ENCODE results near the gene VIPR2. TPM values are rescaled to one million over a fixed set of nuclear protein-coding genes. Genes with fewer than 3 reads are reported as not detected.
"Not testable (repeated sequence)": the region's sequence is repeated elsewhere in the genome, so short reads cannot be mapped to it uniquely, and the experiment has no call there.

The VIPR2 gene
- total and polyA plus RNA-seq, 9 donors, result 6.7 to 11.3 (median 8.6) TPM

DNA sequence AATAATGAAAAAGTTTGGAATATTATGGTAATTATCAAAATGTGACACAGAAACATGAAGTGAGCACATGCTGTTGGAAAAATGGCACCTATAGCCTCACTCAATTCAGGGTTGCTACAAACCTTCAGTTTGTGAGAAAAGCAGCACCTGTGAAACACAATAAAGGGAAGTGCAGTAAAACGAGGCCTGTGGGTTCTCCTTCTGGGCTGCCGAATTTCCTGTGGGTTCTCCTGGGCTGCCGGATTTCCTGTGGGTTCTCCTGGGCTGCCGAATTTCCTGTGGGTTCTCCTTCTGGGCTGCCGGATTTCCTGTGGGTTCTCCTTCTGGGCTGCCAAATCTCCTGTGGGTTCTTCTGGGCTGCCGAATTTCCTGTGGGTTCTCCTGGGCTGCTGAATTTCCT is 30.4 kb upstream of the VIPR2 start:
- H3K9me3 ChIP-seq (replicated peaks; ENCODE audit: control insufficient read depth, low read depth, low read length); H3K4me3 ChIP-seq (ENCODE audit: low read length); DNase-seq; H3K36me3 ChIP-seq (ENCODE audit: control insufficient read depth, insufficient read depth, low read length); H3K27ac ChIP-seq (ENCODE audit: low read length); H3K4me1 ChIP-seq (ENCODE audit: control insufficient read depth, insufficient read depth, low read length); H3K27me3 ChIP-seq (ENCODE audit: control insufficient read depth, insufficient read depth, low read length): not testable (repeated sequence)
- WGBS (ENCODE audit: insufficient coverage), result 73% methylated on average over 5 of the region's 6 CpGs

DNA sequence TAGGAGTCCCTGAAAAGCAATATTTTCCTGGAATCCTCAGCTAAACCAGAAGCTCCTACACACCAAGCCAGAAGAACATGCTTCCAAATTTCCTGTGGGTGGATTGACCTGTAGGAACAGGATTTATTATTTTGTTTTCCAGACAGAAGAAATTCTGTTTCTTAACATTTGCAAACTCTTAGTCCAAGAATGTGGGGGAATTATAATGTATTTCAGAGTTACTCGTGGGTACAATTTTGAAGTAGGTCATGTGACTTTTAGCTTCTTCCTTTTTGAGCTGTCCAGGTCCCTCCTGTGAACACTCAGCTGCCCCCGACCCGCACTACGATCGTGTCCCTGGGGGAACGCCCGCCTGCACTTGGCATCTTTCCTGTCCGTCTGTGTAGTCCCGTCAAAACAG is 27.7 kb upstream of the VIPR2 start:
- DNase-seq, result peak; percentile 95
- no peaks in the 10 kb centered on the region for H3K36me3 ChIP-seq (ENCODE audit: control insufficient read depth, insufficient read depth, low read length)
- H3K9me3 ChIP-seq (replicated peaks; ENCODE audit: control insufficient read depth, low read depth, low read length), result peaks cover 5% of the 10 kb centered on the region
- 35% methylated on average over 9 of the region's 9 CpGs for WGBS (ENCODE audit: insufficient coverage)
- H3K27ac ChIP-seq (ENCODE audit: low read length), result peak overlapping the region; percentile 20
- no peak overlapping the region for H3K4me3 ChIP-seq (ENCODE audit: low read length)
- no peaks in the 10 kb centered on the region for H3K4me1 ChIP-seq (ENCODE audit: control insufficient read depth, insufficient read depth, low read length)
- no peaks in the 10 kb centered on the region for H3K27me3 ChIP-seq (ENCODE audit: control insufficient read depth, insufficient read depth, low read length)

DNA sequence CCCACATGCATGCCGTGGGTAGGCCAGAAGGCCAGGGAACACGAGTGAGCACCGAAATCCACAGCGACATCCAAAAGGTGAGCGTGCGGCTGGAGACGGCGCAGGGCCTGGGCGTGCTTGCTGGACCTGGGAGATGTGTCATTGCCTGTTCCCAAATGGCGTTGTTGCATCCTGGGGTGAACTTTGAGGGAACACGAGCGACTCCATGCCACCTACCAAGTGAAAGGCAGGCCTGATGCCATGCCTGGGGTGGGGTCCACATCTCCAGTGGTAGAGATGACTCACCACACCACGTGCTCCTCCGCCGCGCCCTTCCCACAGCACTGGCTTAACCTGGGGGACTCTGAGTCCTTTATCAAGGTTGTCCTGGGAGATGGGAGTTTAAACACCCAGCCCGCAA is 24.7 kb upstream of the VIPR2 start:
- H3K4me1 ChIP-seq (ENCODE audit: control insufficient read depth, insufficient read depth, low read length), result no peaks in the 10 kb centered on the region
- WGBS (ENCODE audit: insufficient coverage), result 87% methylated on average over 13 of the region's 17 CpGs

DNA sequence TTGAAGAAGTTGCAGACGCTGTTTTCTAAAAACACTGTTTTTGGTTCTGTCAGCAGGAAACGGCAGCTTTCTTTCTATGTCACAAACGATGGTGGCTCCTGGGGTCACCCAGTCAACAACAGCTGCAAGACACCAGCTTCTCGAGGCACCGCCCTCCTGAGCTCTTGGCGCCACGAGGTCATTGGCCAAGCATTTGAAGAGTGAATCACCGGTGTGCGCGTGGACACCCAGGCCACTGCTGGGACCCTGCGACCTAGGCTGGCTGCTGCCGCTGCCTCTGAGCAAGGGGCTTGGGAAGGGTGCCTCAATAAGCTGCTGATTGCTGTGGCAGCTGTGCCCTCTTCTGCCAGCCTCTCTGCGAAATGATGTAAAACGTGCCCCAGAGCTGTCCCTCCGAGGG is 22.5 kb upstream of the VIPR2 start:
- H3K4me3 ChIP-seq (ENCODE audit: low read length), result no peak overlapping the region
- H3K4me1 ChIP-seq (ENCODE audit: control insufficient read depth, insufficient read depth, low read length), result no peaks in the 10 kb centered on the region
- DNase-seq, result no peak
- 87% methylated on average over 12 of the region's 15 CpGs for WGBS (ENCODE audit: insufficient coverage)
- H3K27ac ChIP-seq (ENCODE audit: low read length), result no peak overlapping the region
- peaks cover 2% of the 10 kb centered on the region for H3K9me3 ChIP-seq (replicated peaks; ENCODE audit: control insufficient read depth, low read depth, low read length)
- no peaks in the 10 kb centered on the region for H3K27me3 ChIP-seq (ENCODE audit: control insufficient read depth, insufficient read depth, low read length)
- H3K36me3 ChIP-seq (ENCODE audit: control insufficient read depth, insufficient read depth, low read length), result no peaks in the 10 kb centered on the region

More for the DNA sequence above, 24.7 kb upstream of the VIPR2 start:
- Histone ChIP-seq H3K36me3 (ENCODE audit: control insufficient read depth, insufficient read depth, low read length) (no peaks in the 10 kb centered on the region), H3K27ac (ENCODE audit: low read length) (no peak overlapping the region), H3K27me3 (ENCODE audit: control insufficient read depth, insufficient read depth, low read length) (no peaks in the 10 kb centered on the region), H3K9me3 (replicated peaks; ENCODE audit: control insufficient read depth, low read depth, low read length) (peaks cover 4% of the 10 kb centered on the region), H3K4me3 (ENCODE audit: low read length) (no peak overlapping the region)
- no peak for DNase-seq

DNA sequence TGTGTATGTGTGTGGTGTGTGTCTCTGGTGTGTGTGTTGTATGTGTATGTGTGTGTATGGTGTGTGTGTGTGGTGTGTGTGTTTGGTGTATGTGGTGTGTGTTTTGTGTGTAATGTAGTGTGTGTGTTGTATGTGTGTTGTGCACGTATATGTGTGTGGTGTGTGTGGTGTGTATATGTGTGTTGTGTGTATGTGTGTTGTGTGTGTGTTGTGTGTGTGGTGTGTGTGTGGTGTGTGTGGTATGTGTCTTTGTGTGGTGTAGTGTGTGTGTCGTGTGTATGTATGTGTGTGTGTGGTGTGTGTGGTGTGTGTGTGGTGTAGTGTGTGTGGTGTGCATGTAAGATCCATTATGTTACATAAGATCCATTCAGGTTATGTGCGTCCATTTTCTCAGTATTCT is 21.9 kb upstream of the VIPR2 start:
- no peak overlapping the region for H3K4me3 ChIP-seq (ENCODE audit: low read length)
- no peaks in the 10 kb centered on the region for H3K27me3 ChIP-seq (ENCODE audit: control insufficient read depth, insufficient read depth, low read length)
- no peak overlapping the region for H3K27ac ChIP-seq (ENCODE audit: low read length)
- H3K36me3 ChIP-seq (ENCODE audit: control insufficient read depth, insufficient read depth, low read length), result no peaks in the 10 kb centered on the region
- no peak for DNase-seq
- WGBS (ENCODE audit: insufficient coverage), result 0% methylated on average over 1 of the region's 3 CpGs
- peaks cover 2% of the 10 kb centered on the region for H3K9me3 ChIP-seq (replicated peaks; ENCODE audit: control insufficient read depth, low read depth, low read length)
- no peaks in the 10 kb centered on the region for H3K4me1 ChIP-seq (ENCODE audit: control insufficient read depth, insufficient read depth, low read length)

DNA sequence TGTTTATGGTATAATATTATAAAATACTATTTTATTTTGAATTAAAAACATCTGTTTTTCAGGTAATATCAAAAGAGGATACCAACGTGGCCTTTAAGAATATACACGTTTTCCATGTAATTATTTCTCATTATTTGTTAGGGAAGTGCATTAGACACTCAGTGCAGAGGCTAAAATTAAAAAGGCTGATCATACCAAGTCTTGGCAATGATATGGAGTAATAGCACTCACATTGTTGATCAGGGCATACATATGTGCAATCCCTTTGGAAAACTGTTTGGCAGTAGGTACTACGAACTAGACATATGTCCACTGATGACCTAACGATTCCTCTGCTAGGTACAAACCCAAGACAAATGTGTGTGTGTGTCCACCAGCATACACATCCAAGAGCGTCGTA is 20.7 kb upstream of the VIPR2 start:
- no peaks in the 10 kb centered on the region for H3K36me3 ChIP-seq (ENCODE audit: control insufficient read depth, insufficient read depth, low read length)
- H3K4me3 ChIP-seq (ENCODE audit: low read length), result no peak overlapping the region
- H3K9me3 ChIP-seq (replicated peaks; ENCODE audit: control insufficient read depth, low read depth, low read length), result peaks cover 2% of the 10 kb centered on the region
- H3K4me1 ChIP-seq (ENCODE audit: control insufficient read depth, insufficient read depth, low read length), result no peaks in the 10 kb centered on the region
- no peaks in the 10 kb centered on the region for H3K27me3 ChIP-seq (ENCODE audit: control insufficient read depth, insufficient read depth, low read length)
- no peak for DNase-seq
- no peak overlapping the region for H3K27ac ChIP-seq (ENCODE audit: low read length)
- WGBS (ENCODE audit: insufficient coverage), result 72% methylated on average over 2 of the region's 6 CpGs

DNA sequence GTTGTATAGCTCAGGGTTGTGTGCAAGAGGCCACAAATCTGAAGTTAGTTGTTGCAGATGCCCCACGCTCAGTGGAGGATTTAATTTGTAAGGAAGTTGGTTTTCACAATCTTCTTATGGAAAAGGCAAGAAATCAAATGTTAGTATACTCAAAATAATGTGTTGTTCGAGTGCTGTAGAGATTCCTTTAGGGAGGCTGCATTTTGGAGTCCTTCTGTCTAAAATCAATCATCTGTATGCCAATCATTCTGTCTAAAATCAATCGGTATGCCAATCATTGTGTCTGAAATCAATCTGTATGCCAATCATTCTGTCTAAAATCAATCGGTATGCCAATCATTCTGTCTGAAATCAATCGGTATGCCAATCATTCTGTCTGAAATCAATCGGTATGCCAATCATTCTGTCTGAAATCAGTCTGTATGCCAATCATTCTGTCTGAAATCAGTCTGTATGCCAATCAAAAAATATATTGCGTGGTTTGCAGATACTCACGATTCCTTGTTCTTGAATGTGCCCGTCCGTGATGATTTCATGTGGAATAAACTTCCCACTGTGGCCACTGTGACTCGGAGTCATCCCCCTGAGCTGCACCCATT is 19.1 kb upstream of the VIPR2 start:
- WGBS (ENCODE audit: insufficient coverage), result no CpG with 5 or more reads among the region's 11 CpGs
- H3K4me3 ChIP-seq (ENCODE audit: low read length); H3K9me3 ChIP-seq (replicated peaks; ENCODE audit: control insufficient read depth, low read depth, low read length); H3K27ac ChIP-seq (ENCODE audit: low read length); H3K36me3 ChIP-seq (ENCODE audit: control insufficient read depth, insufficient read depth, low read length); H3K4me1 ChIP-seq (ENCODE audit: control insufficient read depth, insufficient read depth, low read length); DNase-seq; H3K27me3 ChIP-seq (ENCODE audit: control insufficient read depth, insufficient read depth, low read length): not testable (repeated sequence)

DNA sequence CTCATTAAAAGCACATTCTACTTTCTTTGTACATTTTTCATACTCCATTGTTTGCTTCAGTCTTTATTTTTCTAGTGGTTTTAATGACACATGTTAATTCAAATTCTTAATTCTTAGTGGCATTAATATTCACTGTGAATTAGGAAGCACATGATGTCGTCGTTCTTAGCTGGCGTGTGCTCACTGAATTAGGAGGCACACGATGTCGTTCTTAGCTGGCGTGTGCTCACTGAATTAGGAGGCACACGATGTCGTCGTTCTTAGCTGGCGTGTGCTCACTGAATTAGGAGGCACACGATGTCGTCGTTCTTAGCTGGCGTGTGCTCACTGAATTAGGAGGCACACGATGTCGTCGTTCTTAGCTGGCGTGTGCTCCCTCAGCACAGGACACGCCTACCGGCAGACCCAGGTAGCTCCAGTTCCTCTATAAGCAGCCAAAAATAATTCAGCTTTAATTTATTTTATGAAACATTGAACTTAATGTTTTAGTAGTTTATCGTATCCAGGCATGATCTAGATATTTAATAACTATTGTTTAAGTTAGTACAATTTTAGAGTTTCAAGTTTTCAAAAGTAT is 17.5 kb upstream of the VIPR2 start:
- not testable (repeated sequence) for H3K4me1 ChIP-seq (ENCODE audit: control insufficient read depth, insufficient read depth, low read length); H3K27ac ChIP-seq (ENCODE audit: low read length); DNase-seq; H3K4me3 ChIP-seq (ENCODE audit: low read length); H3K36me3 ChIP-seq (ENCODE audit: control insufficient read depth, insufficient read depth, low read length); H3K27me3 ChIP-seq (ENCODE audit: control insufficient read depth, insufficient read depth, low read length); H3K9me3 ChIP-seq (replicated peaks; ENCODE audit: control insufficient read depth, low read depth, low read length)
- WGBS (ENCODE audit: insufficient coverage), result 56% methylated on average over 3 of the region's 21 CpGs

DNA sequence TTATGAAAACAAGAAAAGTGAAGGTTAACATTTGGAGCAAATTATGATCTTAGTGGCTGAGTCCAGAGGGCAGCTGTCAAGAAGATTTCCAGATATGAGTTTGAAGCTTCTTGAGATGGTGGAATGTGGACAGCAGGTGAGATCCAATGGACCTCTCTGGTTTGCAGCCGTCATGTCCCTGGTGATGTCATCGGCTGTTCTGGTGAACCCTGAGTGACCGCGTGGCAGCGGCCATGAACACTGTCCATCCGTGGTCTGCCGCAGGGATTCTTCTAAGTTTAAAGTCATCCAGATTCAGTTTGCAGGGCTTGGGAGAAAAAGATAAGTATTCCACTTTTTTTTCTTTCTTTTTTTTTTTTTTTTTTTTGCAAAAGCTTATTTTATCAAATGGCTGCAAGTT is 15.8 kb upstream of the VIPR2 start:
- Histone ChIP-seq H3K4me1 (ENCODE audit: control insufficient read depth, insufficient read depth, low read length) (no peaks in the 10 kb centered on the region), H3K4me3 (ENCODE audit: low read length) (no peak overlapping the region), H3K36me3 (ENCODE audit: control insufficient read depth, insufficient read depth, low read length) (no peaks in the 10 kb centered on the region), H3K27ac (ENCODE audit: low read length) (no peak overlapping the region), H3K9me3 (replicated peaks; ENCODE audit: control insufficient read depth, low read depth, low read length) (peaks cover 2% of the 10 kb centered on the region), H3K27me3 (ENCODE audit: control insufficient read depth, insufficient read depth, low read length) (peaks cover 3% of the 10 kb centered on the region)
- DNase-seq, result no peak
- 92% methylated on average over 2 of the region's 7 CpGs for WGBS (ENCODE audit: insufficient coverage)

DNA sequence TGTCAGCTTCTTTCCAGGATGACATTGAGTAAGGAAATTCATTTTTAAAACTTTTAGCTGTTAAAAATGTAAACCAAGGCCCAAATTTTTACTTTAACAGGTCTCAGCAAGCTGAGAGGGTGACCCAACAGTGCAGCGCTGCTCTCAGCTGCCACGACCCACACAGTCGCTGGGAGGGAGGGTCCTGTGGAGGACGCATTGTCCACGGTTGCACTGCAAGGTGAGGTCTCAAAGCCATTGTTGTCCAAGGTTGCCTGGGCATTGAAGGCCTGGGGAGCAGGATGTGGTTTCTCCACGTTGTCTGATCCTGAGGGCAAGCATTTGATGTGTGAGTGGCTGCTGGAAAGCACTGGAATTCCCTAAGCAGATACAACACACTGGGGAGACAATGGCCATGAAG is 15.1 kb upstream of the VIPR2 start:
- Histone ChIP-seq H3K36me3 (ENCODE audit: control insufficient read depth, insufficient read depth, low read length) (no peaks in the 10 kb centered on the region), H3K27ac (ENCODE audit: low read length) (no peak overlapping the region), H3K9me3 (replicated peaks; ENCODE audit: control insufficient read depth, low read depth, low read length) (no peaks in the 10 kb centered on the region), H3K27me3 (ENCODE audit: control insufficient read depth, insufficient read depth, low read length) (peaks cover 3% of the 10 kb centered on the region), H3K4me3 (ENCODE audit: low read length) (no peak overlapping the region), H3K4me1 (ENCODE audit: control insufficient read depth, insufficient read depth, low read length) (no peaks in the 10 kb centered on the region)
- DNase-seq, result no peak
- 72% methylated on average over 6 of the region's 6 CpGs for WGBS (ENCODE audit: insufficient coverage)

Data from muscle of leg (tissue), 11 donors.